ENCODE results near the gene SEMA3A. TPM values are rescaled to one million over a fixed set of nuclear protein-coding genes. Genes with fewer than 3 reads are reported as not detected.

The SEMA3A gene
- total RNA-seq, 1 experiment from 2014 or later = 6.3 TPM

- TF ChIP-seq CTCF (conservative IDR thresholded peaks at IDR 0.05) (no peak), EZH2 (IDR thresholded peaks at IDR 0.05; ENCODE audit: low read depth) (no peak)
- Histone ChIP-seq H4K20me1 (ENCODE audit: insufficient read depth) (no peaks in the 10 kb centered on the region), H3K79me2 (ENCODE audit: low read depth) (no peaks in the 10 kb centered on the region), H3F3A (ENCODE audit: insufficient read depth, low read depth) (no peaks in the 10 kb centered on the region; the same call in 1 of the 2 replicates), H3K4me2 (no peak overlapping the region), H3K9me2 (ENCODE audit: insufficient read depth) (no peaks in the 10 kb centered on the region), H3K4me1 (replicated peaks; ENCODE audit: insufficient read depth) (peaks cover 3% of the 10 kb centered on the region), H3K27ac (no peak overlapping the region), H3K27me3 (ENCODE audit: insufficient read depth, low read depth) (no peaks in the 10 kb centered on the region), H3K9me3 (ENCODE audit: insufficient read depth, low read depth) (peaks cover 6% of the 10 kb centered on the region; the same call in 1 of the 2 replicates), H3K36me3 (ENCODE audit: low read depth) (no peaks in the 10 kb centered on the region), H2AFZ (no peak overlapping the region), H3K4me3 (no peak overlapping the region)
- no peak for DNase-seq
- POLR2A ChIA-PET (ENCODE audit: unreplicated experiment) = no interaction called here
- no TSS peak for BruUV-seq (replicated peaks)
- CTCF ChIA-PET = no interaction called here
- intact Hi-C loops (cut with micrococcal nuclease; ENCODE audit: unreplicated experiment) = no loop called here
Observed at GRCh38 chr7:84231157-84231556, 36.6 kb upstream of the SEMA3A start.

GRCh38 chr7:84230491-84230890 is 35.9 kb upstream of the SEMA3A start:
- Histone ChIP-seq H3K36me3 (ENCODE audit: low read depth) (no peaks in the 10 kb centered on the region), H3K79me2 (ENCODE audit: low read depth) (no peaks in the 10 kb centered on the region), H3K4me3 (no peak overlapping the region), H3K9me3 (ENCODE audit: insufficient read depth, low read depth) (peaks cover under 1% of the 10 kb centered on the region; the same call in 1 of the 2 replicates), H3K4me1 (replicated peaks; ENCODE audit: insufficient read depth) (no peaks in the 10 kb centered on the region), H4K20me1 (ENCODE audit: insufficient read depth) (no peaks in the 10 kb centered on the region), H3K4me2 (no peak overlapping the region), H3K9me2 (ENCODE audit: insufficient read depth) (no peaks in the 10 kb centered on the region), H3K27ac (no peak overlapping the region), H3K27me3 (ENCODE audit: insufficient read depth, low read depth) (no peaks in the 10 kb centered on the region), H3F3A (ENCODE audit: insufficient read depth, low read depth) (no peaks in the 10 kb centered on the region), H2AFZ (no peak overlapping the region)
- ChIA-PET CTCF (no interaction called here), POLR2A (ENCODE audit: unreplicated experiment) (no interaction called here)
- TF ChIP-seq EZH2 (IDR thresholded peaks at IDR 0.05; ENCODE audit: low read depth) (no peak), CTCF (conservative IDR thresholded peaks at IDR 0.05) (no peak)
- intact Hi-C loops (cut with micrococcal nuclease; ENCODE audit: unreplicated experiment) = no loop called here
- no peak for DNase-seq
- BruUV-seq (replicated peaks) = no TSS peak

- no peaks in the 10 kb centered on the region for H3K27me3 ChIP-seq (ENCODE audit: insufficient read depth, low read depth)
- H3K27ac ChIP-seq = no peak overlapping the region
- POLR2A ChIA-PET (ENCODE audit: unreplicated experiment) = no interaction called here
- no peak overlapping the region for H3K4me3 ChIP-seq
- no peak overlapping the region for H3K4me2 ChIP-seq
- no peak overlapping the region for H2AFZ ChIP-seq
- H3F3A ChIP-seq (ENCODE audit: insufficient read depth, low read depth) = no peaks in the 10 kb centered on the region
- H3K36me3 ChIP-seq (ENCODE audit: low read depth) = no peaks in the 10 kb centered on the region
- TF ChIP-seq CTCF (conservative IDR thresholded peaks at IDR 0.05) (no peak), EZH2 (IDR thresholded peaks at IDR 0.05; ENCODE audit: low read depth) (no peak)
- intact Hi-C loops (cut with micrococcal nuclease; ENCODE audit: unreplicated experiment) = no loop called here
- no peaks in the 10 kb centered on the region for H4K20me1 ChIP-seq (ENCODE audit: insufficient read depth)
- no peaks in the 10 kb centered on the region; the same call in 1 of the 2 replicates for H3K9me3 ChIP-seq (ENCODE audit: insufficient read depth, low read depth)
- CTCF ChIA-PET = no interaction called here
- no TSS peak for BruUV-seq (replicated peaks)
- no peaks in the 10 kb centered on the region for H3K79me2 ChIP-seq (ENCODE audit: low read depth)
- H3K9me2 ChIP-seq (ENCODE audit: insufficient read depth) = no peaks in the 10 kb centered on the region
- no peak for DNase-seq
- H3K4me1 ChIP-seq (replicated peaks; ENCODE audit: insufficient read depth) = no peaks in the 10 kb centered on the region
Observed at GRCh38 chr7:84228526-84228925, 33.9 kb upstream of the SEMA3A start.

Data from PC-9 (cell line).